ENCODE measurements around the gene ZNF146. TPM values are rescaled to one million over a fixed set of nuclear protein-coding genes. Genes with fewer than 3 reads are reported as not detected.

Gene ZNF146
- total and polyA plus RNA-seq, 4 donors: 13.6 to 101 (median 35.8) TPM

GRCh38 chr19:36207605-36208252 is 7.2 kb upstream of the ZNF146 start:
- ATAC-seq (ENCODE audit: insufficient read depth, low FRiP score) (no peak), DNase-seq (no peak)
- peaks cover 0 to 1% (median 0%) of the 10 kb centered on the region in 4 donors for H3K9me3 ChIP-seq (ENCODE audit: control insufficient read depth in 4 of 4, insufficient read depth in 3 of 4, low read length in 3 of 4)
- no peak overlapping the region for H3K4me3 ChIP-seq
- H3K9ac ChIP-seq (ENCODE audit: insufficient read depth in 1 of 2, low read length in 2 of 2): no peak overlapping the region
- no peak for TF ChIP-seq CTCF (IDR thresholded peaks at IDR 0.05; ENCODE audit: control extremely low read depth, extremely low read depth)
- H3K27ac ChIP-seq (ENCODE audit: low read depth in 1 of 2, low read length in 1 of 2): no peak overlapping the region
- H3K36me3 ChIP-seq (ENCODE audit: control insufficient read depth in 4 of 4, insufficient read depth in 4 of 4, low read length in 4 of 4): no peaks in the 10 kb centered on the region
- no peaks in the 10 kb centered on the region for H3K27me3 ChIP-seq (ENCODE audit: control insufficient read depth in 3 of 3, insufficient read depth in 3 of 3, low read length in 2 of 3)
- 75 to 87% methylated on average over 3 of the region's 3 CpGs for WGBS, 2 donors
- H3K4me1 ChIP-seq (ENCODE audit: control insufficient read depth in 5 of 5, insufficient read depth in 5 of 5, low read length in 5 of 5): no peaks in the 10 kb centered on the region

GRCh38 chr19:36209372-36209771 is 5.5 kb upstream of the ZNF146 start:
- TF ChIP-seq CTCF (IDR thresholded peaks at IDR 0.05; ENCODE audit: control extremely low read depth, extremely low read depth): no peak
- H3K9me3 ChIP-seq (ENCODE audit: control insufficient read depth in 4 of 4, insufficient read depth in 3 of 4, low read length in 3 of 4): no peaks in the 10 kb centered on the region
- 97 to 98% methylated on average over 7 of the region's 7 CpGs for WGBS, 2 donors
- no peaks in the 10 kb centered on the region for H3K27me3 ChIP-seq (ENCODE audit: control insufficient read depth in 3 of 3, insufficient read depth in 3 of 3, low read length in 2 of 3)
- H3K36me3 ChIP-seq (ENCODE audit: control insufficient read depth in 4 of 4, insufficient read depth in 4 of 4, low read length in 4 of 4): peaks cover 0 to 4% (median 0%) of the 10 kb centered on the region in 4 donors
- DNase-seq: no peak
- no peak overlapping the region for H3K4me3 ChIP-seq
- no peak for ATAC-seq (ENCODE audit: insufficient read depth, low FRiP score)
- no peak overlapping the region for H3K27ac ChIP-seq (ENCODE audit: low read depth in 1 of 2, low read length in 1 of 2)
- H3K4me1 ChIP-seq (ENCODE audit: control insufficient read depth in 5 of 5, insufficient read depth in 5 of 5, low read length in 5 of 5): peaks cover 0 to 8% (median 5%) of the 10 kb centered on the region in 5 donors
- H3K9ac ChIP-seq (ENCODE audit: insufficient read depth in 1 of 2, low read length in 2 of 2): no peak overlapping the region

- no peak for ATAC-seq (ENCODE audit: insufficient read depth, low FRiP score)
- no peak for DNase-seq
- no peak overlapping the region for H3K27ac ChIP-seq (ENCODE audit: low read depth in 1 of 2, low read length in 1 of 2)
- TF ChIP-seq CTCF (IDR thresholded peaks at IDR 0.05; ENCODE audit: control extremely low read depth, extremely low read depth): no peak
- no peak overlapping the region for H3K9ac ChIP-seq (ENCODE audit: insufficient read depth in 1 of 2, low read length in 2 of 2)
- no peaks in the 10 kb centered on the region for H3K27me3 ChIP-seq (ENCODE audit: control insufficient read depth in 3 of 3, insufficient read depth in 3 of 3, low read length in 2 of 3)
- no peak overlapping the region for H3K4me3 ChIP-seq
- H3K4me1 ChIP-seq (ENCODE audit: control insufficient read depth in 5 of 5, insufficient read depth in 5 of 5, low read length in 5 of 5): peaks cover 0 to 8% (median 5%) of the 10 kb centered on the region in 5 donors
- H3K36me3 ChIP-seq (ENCODE audit: control insufficient read depth in 4 of 4, insufficient read depth in 4 of 4, low read length in 4 of 4): peaks cover 0 to 7% (median 0%) of the 10 kb centered on the region in 4 donors
- 85 to 93% methylated on average over 8 of the region's 8 CpGs for WGBS, 2 donors
- H3K9me3 ChIP-seq (ENCODE audit: control insufficient read depth in 4 of 4, insufficient read depth in 3 of 4, low read length in 3 of 4): no peaks in the 10 kb centered on the region
Observed at GRCh38 chr19:36210497-36210896, 4.4 kb upstream of the ZNF146 start.

GRCh38 chr19:36212895-36213294 is 2.0 kb upstream of the ZNF146 start:
- Histone ChIP-seq H3K4me1 (ENCODE audit: control insufficient read depth in 5 of 5, insufficient read depth in 5 of 5, low read length in 5 of 5) (peaks cover 0 to 12% (median 8%) of the 10 kb centered on the region in 5 donors), H3K9ac (ENCODE audit: insufficient read depth in 1 of 2, low read length in 2 of 2) (no peak overlapping the region), H3K27ac (ENCODE audit: low read depth in 1 of 2, low read length in 1 of 2) (no peak overlapping the region), H3K4me3 (no peak overlapping the region), H3K36me3 (ENCODE audit: control insufficient read depth in 4 of 4, insufficient read depth in 4 of 4, low read length in 4 of 4) (peaks cover 0 to 7% (median 0%) of the 10 kb centered on the region in 4 donors), H3K9me3 (ENCODE audit: control insufficient read depth in 4 of 4, insufficient read depth in 3 of 4, low read length in 3 of 4) (no peaks in the 10 kb centered on the region), H3K27me3 (ENCODE audit: control insufficient read depth in 3 of 3, insufficient read depth in 3 of 3, low read length in 2 of 3) (no peaks in the 10 kb centered on the region)
- DNase-seq: no peak
- 87 to 93% methylated on average over 2 of the region's 2 CpGs for WGBS, 2 donors
- ATAC-seq (ENCODE audit: insufficient read depth, low FRiP score): no peak
- no peak for TF ChIP-seq CTCF (IDR thresholded peaks at IDR 0.05; ENCODE audit: control extremely low read depth, extremely low read depth)

Data from lung (tissue), 12 donors.